ENCODE results near the gene TMEM170A. TPM values are rescaled to one million over a fixed set of nuclear protein-coding genes. Genes with fewer than 3 reads are reported as not detected.

The TMEM170A gene
- total RNA-seq, 1 experiment from 2014 or later = 34.5 TPM

GRCh38 chr16:75481475-75481874, 17.0 kb upstream of the TMEM170A start:
- Histone ChIP-seq H3K36me3 (ENCODE audit: control insufficient read depth in 1 of 2, insufficient read depth in 2 of 2, low read length in 2 of 2) (no peaks in the 10 kb centered on the region), H3K27ac (ENCODE audit: low read depth, low read length) (no peak overlapping the region), H3K4me2 (ENCODE audit: low read length) (no peak overlapping the region), H4K20me1 (ENCODE audit: insufficient read depth) (no peaks in the 10 kb centered on the region), H3K27me3 (ENCODE audit: insufficient read depth, low read length) (no peaks in the 10 kb centered on the region), H3K9ac (ENCODE audit: low read length) (no peak overlapping the region), H3K9me2 (ENCODE audit: insufficient read depth) (no peaks in the 10 kb centered on the region), H2AFZ (ENCODE audit: low read depth, low read length, poor library complexity, severe bottlenecking) (no peak overlapping the region), H3K79me2 (ENCODE audit: insufficient read depth, low read length) (no peaks in the 10 kb centered on the region), H3K4me1 (ENCODE audit: control insufficient read depth in 1 of 2, insufficient read depth in 2 of 2, low read length in 2 of 2) (peaks cover 44 to 69% of the 10 kb centered on the region in 2 experiments), H3K4me3 (replicated peaks in 1 of 2; ENCODE audit: low read depth in 1 of 2, low read length in 2 of 2) (no peak overlapping the region), H3K9me3 (ENCODE audit: control insufficient read depth in 1 of 2, insufficient read depth in 1 of 2, low read depth in 1 of 2, low read length in 2 of 2) (no peaks in the 10 kb centered on the region)
- DNase-seq (ENCODE audit: low read depth, low spot score) = no peak
- POLR2A ChIA-PET = no interaction called here
- BruUV-seq (replicated peaks) = no TSS peak
- no peak for ATAC-seq
- intact Hi-C loops (cut with micrococcal nuclease) = no loop called here
- TF ChIP-seq RAD21 (IDR thresholded peaks at IDR 0.05; ENCODE audit: low read depth) (0 out of 2 replicates have a peak, but pooled peaks have one; percentile 22), SP1 (IDR thresholded peaks at IDR 0.05; ENCODE audit: low read depth) (no peak), ELF1 (IDR thresholded peaks at IDR 0.05; ENCODE audit: borderline replicate concordance, low read depth) (no peak), YY1 (IDR thresholded peaks at IDR 0.05; ENCODE audit: extremely low read depth, insufficient replicate concordance, low read depth, low read length) (no peak), CBX3 (IDR thresholded peaks at IDR 0.05; ENCODE audit: low read depth) (no peak), JUND (IDR thresholded peaks at IDR 0.05) (no peak), EZH2 (IDR thresholded peaks at IDR 0.05) (no peak), CTCF (IDR thresholded peaks at IDR 0.05 in 2 of 3, conservative IDR thresholded peaks at IDR 0.05 in 1 of 3; ENCODE audit: borderline replicate concordance in 1 of 3, insufficient read depth in 1 of 3, low read depth in 2 of 3, low read length in 2 of 3) (peak in 2 of 3 experiments; percentile 24 to 35; a peak in 2 of 6 replicates)
- TF ChIP-seq, protein P1, sequence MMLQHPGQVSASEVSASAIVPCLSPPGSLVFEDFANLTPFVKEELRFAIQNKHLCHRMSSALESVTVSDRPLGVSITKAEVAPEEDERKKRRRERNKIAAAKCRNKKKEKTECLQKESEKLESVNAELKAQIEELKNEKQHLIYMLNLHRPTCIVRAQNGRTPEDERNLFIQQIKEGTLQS (IDR thresholded peaks at IDR 0.05) = no peak
- TF ChIP-seq, protein P2, sequence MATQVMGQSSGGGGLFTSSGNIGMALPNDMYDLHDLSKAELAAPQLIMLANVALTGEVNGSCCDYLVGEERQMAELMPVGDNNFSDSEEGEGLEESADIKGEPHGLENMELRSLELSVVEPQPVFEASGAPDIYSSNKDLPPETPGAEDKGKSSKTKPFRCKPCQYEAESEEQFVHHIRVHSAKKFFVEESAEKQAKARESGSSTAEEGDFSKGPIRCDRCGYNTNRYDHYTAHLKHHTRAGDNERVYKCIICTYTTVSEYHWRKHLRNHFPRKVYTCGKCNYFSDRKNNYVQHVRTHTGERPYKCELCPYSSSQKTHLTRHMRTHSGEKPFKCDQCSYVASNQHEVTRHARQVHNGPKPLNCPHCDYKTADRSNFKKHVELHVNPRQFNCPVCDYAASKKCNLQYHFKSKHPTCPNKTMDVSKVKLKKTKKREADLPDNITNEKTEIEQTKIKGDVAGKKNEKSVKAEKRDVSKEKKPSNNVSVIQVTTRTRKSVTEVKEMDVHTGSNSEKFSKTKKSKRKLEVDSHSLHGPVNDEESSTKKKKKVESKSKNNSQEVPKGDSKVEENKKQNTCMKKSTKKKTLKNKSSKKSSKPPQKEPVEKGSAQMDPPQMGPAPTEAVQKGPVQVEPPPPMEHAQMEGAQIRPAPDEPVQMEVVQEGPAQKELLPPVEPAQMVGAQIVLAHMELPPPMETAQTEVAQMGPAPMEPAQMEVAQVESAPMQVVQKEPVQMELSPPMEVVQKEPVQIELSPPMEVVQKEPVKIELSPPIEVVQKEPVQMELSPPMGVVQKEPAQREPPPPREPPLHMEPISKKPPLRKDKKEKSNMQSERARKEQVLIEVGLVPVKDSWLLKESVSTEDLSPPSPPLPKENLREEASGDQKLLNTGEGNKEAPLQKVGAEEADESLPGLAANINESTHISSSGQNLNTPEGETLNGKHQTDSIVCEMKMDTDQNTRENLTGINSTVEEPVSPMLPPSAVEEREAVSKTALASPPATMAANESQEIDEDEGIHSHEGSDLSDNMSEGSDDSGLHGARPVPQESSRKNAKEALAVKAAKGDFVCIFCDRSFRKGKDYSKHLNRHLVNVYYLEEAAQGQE (IDR thresholded peaks at IDR 0.05; ENCODE audit: low read depth) = no peak
- TF ChIP-seq, protein P3, sequence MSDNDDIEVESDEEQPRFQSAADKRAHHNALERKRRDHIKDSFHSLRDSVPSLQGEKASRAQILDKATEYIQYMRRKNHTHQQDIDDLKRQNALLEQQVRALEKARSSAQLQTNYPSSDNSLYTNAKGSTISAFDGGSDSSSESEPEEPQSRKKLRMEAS (IDR thresholded peaks at IDR 0.05) = no peak
- RAD21 ChIA-PET (ENCODE audit: low non-redundant PET in 1 of 2, low total read pairs in 2 of 2, uncharacterized antibody in 2 of 2, unreplicated experiment in 2 of 2) = no interaction called here
- CTCF ChIA-PET = no interaction called here

Data from HCT116 (cell line).